Urinary bladder (tissue), 2 donors: ENCODE data around the gene ISM1. TPM values are rescaled to one million over a fixed set of nuclear protein-coding genes. Genes with fewer than 3 reads are reported as not detected.

Source experiments
- polyA plus RNA-seq: library from polyadenylated mRNA; stranded (reverse); fragments of 200-250 nt; gene quantifications from one replicate; pipeline ENCODE4 v1.2.3, GENCODE V29; 2013
- total RNA-seq: library from RNA; depleted of rRNA; stranded (reverse); fragments of >200 nt; gene quantifications from one replicate; pipeline ENCODE4 v1.2.3, GENCODE V29; 2014
- donor health status: healthy.

Gene ISM1
- total and polyA plus RNA-seq, 2 donors, result 1.4 to 1.8 TPM

Other genes starting within 250 kb of the ISM1 start
- 28.1 TPM for gene SPTLC3, start 212.3 kb upstream of the ISM1 start, total RNA-seq
- 3.1 TPM for gene SPTLC3, start 212.3 kb upstream of the ISM1 start, polyA plus RNA-seq